HEK293 (cell line): ENCODE results near the gene SH2D4B.

ENCODE experiments used
- GFI1B ChIP-seq: fragments of 450-650 bp; formaldehyde crosslinking; IDR thresholded peaks from 2 replicates; pipeline ENCODE4 v1.5.1; 2016; ENCODE audit warnings: missing biosample characterization, missing genetic modification characterization
- GLIS1 ChIP-seq: fragments of 450-650 bp; formaldehyde crosslinking; IDR thresholded peaks from 2 replicates; pipeline ENCODE4 v1.5.1; 2016; ENCODE audit warnings: missing biosample characterization, missing genetic modification characterization
- KLF1 ChIP-seq: fragments of 450-650 bp; formaldehyde crosslinking; IDR thresholded peaks from 2 replicates; pipeline ENCODE4 v1.5.1; 2016; ENCODE audit warnings: missing biosample characterization, missing genetic modification characterization
- SCRT1 ChIP-seq: fragments of 450-650 bp; formaldehyde crosslinking; IDR thresholded peaks from 2 replicates; pipeline ENCODE4 v1.5.1; 2016; ENCODE audit warnings: missing biosample characterization, missing genetic modification characterization, borderline replicate concordance
- TCF7L2 ChIP-seq: IDR thresholded peaks from 2 replicates; pipeline ENCODE4 v1.6.1; 2011; ENCODE audit warnings: low read depth, mild to moderate bottlenecking, inconsistent platforms, low read length, moderate library complexity, borderline replicate concordance
- YY2 ChIP-seq: fragments of 450-650 bp; formaldehyde crosslinking; IDR thresholded peaks from 2 replicates; pipeline ENCODE4 v1.5.1; 2016; ENCODE audit warnings: missing biosample characterization, missing genetic modification characterization
- ZEB2 ChIP-seq: fragments of 450-650 bp; formaldehyde crosslinking; IDR thresholded peaks from 2 replicates; pipeline ENCODE4 v1.5.1; 2016; ENCODE audit warnings: missing biosample characterization, missing genetic modification characterization
- ZIC2 ChIP-seq: fragments of 450-650 bp; formaldehyde crosslinking; IDR thresholded peaks from 2 replicates; pipeline ENCODE4 v1.5.1; 2016; ENCODE audit warnings: missing biosample characterization, missing genetic modification characterization
- ZNF133 ChIP-seq: fragments of 450-650 bp; formaldehyde crosslinking; IDR thresholded peaks from 2 replicates; pipeline ENCODE4 v1.5.1; 2016; ENCODE audit warnings: missing biosample characterization, missing genetic modification characterization
- ZNF138 ChIP-seq: fragments of 450-650 bp; formaldehyde crosslinking; IDR thresholded peaks from 2 replicates; pipeline ENCODE4 v1.5.1; 2016; ENCODE audit warnings: missing biosample characterization, missing genetic modification characterization, borderline replicate concordance
- ZNF221 ChIP-seq: fragments of 450-650 bp; formaldehyde crosslinking; IDR thresholded peaks from 2 replicates; pipeline ENCODE4 v1.5.1; 2017; ENCODE audit warnings: missing biosample characterization, missing genetic modification characterization, borderline replicate concordance
- ZNF23 ChIP-seq: fragments of 450-650 bp; formaldehyde crosslinking; IDR thresholded peaks from 2 replicates; pipeline ENCODE4 v1.5.1; 2016; ENCODE audit warnings: missing biosample characterization, missing genetic modification characterization, borderline replicate concordance
- ZNF239 ChIP-seq: fragments of 450-650 bp; formaldehyde crosslinking; IDR thresholded peaks from 2 replicates; pipeline ENCODE4 v1.5.1; 2016; ENCODE audit warnings: missing biosample characterization, missing genetic modification characterization
- ZNF37A ChIP-seq: fragments of 450-650 bp; IDR thresholded peaks from 2 replicates; pipeline ENCODE4 v1.5.1; 2018; ENCODE audit warnings: missing biosample characterization, missing genetic modification characterization
- ZNF558 ChIP-seq: fragments of 450-650 bp; formaldehyde crosslinking; IDR thresholded peaks from 2 replicates; pipeline ENCODE4 v1.5.1; 2016; ENCODE audit warnings: missing biosample characterization, missing genetic modification characterization
- ZNF677 ChIP-seq: fragments of 450-650 bp; IDR thresholded peaks from 2 replicates; pipeline ENCODE4 v1.5.0; 2018; ENCODE audit warnings: missing biosample characterization, mild to moderate bottlenecking, missing genetic modification characterization, moderate library complexity
- TF ChIP-seq, protein P1 (sequence below): fragments of 450-650 bp; formaldehyde crosslinking; IDR thresholded peaks from 2 replicates; pipeline ENCODE4 v1.5.1; 2017; ENCODE audit warnings: missing biosample characterization, missing genetic modification characterization
- TF ChIP-seq, protein P2 (sequence below): fragments of 450-650 bp; formaldehyde crosslinking; IDR thresholded peaks from 2 replicates; pipeline ENCODE4 v1.5.1; 2017; ENCODE audit warnings: missing biosample characterization, missing genetic modification characterization
- TF ChIP-seq, protein P3 (sequence below): fragments of 450-650 bp; formaldehyde crosslinking; IDR thresholded peaks from 2 replicates; pipeline ENCODE4 v1.5.1; 2016; ENCODE audit warnings: missing biosample characterization, missing genetic modification characterization
- TF ChIP-seq, protein P4 (sequence below): fragments of 450-650 bp; formaldehyde crosslinking; IDR thresholded peaks from 2 replicates; pipeline ENCODE4 v1.5.1; 2016; ENCODE audit warnings: missing biosample characterization, missing genetic modification characterization, borderline replicate concordance
- TF ChIP-seq, protein P5 (sequence below): fragments of 450-650 bp; formaldehyde crosslinking; IDR thresholded peaks from 2 replicates; pipeline ENCODE4 v1.5.1; 2016; ENCODE audit warnings: missing biosample characterization, missing genetic modification characterization
- TF ChIP-seq, protein P6 (sequence below): fragments of 450-650 bp; IDR thresholded peaks from 2 replicates; pipeline ENCODE4 v1.5.1; 2018; ENCODE audit warnings: missing biosample characterization, missing genetic modification characterization
- TF ChIP-seq, protein P7 (sequence below): fragments of 450-650 bp; formaldehyde crosslinking; IDR thresholded peaks from 2 replicates; pipeline ENCODE4 v1.5.1; 2016; ENCODE audit warnings: missing biosample characterization, missing genetic modification characterization
- TF ChIP-seq, protein P8 (sequence below): fragments of 450-650 bp; formaldehyde crosslinking; IDR thresholded peaks from 2 replicates; pipeline ENCODE4 v1.5.1; 2016; ENCODE audit warnings: missing biosample characterization, missing genetic modification characterization

Gene SH2D4B

DNA sequence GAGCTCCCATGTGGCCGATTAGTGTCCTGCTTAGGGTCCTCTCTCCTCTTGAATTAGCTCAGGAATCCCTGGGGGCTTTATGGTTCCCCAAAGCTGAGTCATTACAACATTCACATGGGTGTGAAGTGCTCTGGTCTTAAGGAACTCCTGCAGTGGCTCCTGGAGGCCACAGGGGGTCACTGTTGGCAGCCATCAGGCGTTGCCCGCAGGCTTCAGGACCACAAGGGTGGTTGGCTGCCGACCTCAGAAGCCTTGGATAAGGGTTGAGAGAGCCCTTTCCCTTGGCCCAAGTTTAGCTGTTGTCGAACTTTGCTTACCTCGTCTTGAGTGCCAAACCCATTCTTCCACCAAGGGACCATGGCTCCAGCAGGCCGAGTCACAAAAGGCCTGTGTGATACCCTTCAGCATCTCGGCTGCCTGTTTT lies 61.7 kb downstream of the SH2D4B start (continued):
- TF ChIP-seq, protein P1, sequence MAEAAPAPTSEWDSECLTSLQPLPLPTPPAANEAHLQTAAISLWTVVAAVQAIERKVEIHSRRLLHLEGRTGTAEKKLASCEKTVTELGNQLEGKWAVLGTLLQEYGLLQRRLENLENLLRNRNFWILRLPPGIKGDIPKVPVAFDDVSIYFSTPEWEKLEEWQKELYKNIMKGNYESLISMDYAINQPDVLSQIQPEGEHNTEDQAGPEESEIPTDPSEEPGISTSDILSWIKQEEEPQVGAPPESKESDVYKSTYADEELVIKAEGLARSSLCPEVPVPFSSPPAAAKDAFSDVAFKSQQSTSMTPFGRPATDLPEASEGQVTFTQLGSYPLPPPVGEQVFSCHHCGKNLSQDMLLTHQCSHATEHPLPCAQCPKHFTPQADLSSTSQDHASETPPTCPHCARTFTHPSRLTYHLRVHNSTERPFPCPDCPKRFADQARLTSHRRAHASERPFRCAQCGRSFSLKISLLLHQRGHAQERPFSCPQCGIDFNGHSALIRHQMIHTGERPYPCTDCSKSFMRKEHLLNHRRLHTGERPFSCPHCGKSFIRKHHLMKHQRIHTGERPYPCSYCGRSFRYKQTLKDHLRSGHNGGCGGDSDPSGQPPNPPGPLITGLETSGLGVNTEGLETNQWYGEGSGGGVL, result no peak
- TF ChIP-seq ZNF221 (tag by site-specific recombination) (no peak), ZNF138 (tag by site-specific recombination) (no peak), ZNF558 (tag by site-specific recombination) (no peak), ZIC2 (0 out of 2 replicates have a peak, but pooled peaks have one; percentile 36), ZEB2 (tag by site-specific recombination) (no peak), ZNF239 (tag by site-specific recombination) (no peak), GFI1B (tag by site-specific recombination) (no peak), ZNF133 (tag by site-specific recombination) (no peak), GLIS1 (tag by site-specific recombination) (peak; percentile 8; the same call in 1 of the 2 replicates), SCRT1 (tag by site-specific recombination) (no peak), ZNF37A (tag by site-specific recombination) (no peak), TCF7L2 (no peak), ZNF23 (tag by site-specific recombination) (no peak), KLF1 (no peak), YY2 (tag by site-specific recombination) (no peak), ZNF677 (tag by site-specific recombination) (no peak)
- TF ChIP-seq, protein P2, sequence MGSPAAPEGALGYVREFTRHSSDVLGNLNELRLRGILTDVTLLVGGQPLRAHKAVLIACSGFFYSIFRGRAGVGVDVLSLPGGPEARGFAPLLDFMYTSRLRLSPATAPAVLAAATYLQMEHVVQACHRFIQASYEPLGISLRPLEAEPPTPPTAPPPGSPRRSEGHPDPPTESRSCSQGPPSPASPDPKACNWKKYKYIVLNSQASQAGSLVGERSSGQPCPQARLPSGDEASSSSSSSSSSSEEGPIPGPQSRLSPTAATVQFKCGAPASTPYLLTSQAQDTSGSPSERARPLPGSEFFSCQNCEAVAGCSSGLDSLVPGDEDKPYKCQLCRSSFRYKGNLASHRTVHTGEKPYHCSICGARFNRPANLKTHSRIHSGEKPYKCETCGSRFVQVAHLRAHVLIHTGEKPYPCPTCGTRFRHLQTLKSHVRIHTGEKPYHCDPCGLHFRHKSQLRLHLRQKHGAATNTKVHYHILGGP (tag by site-specific recombination), result no peak
- TF ChIP-seq, protein P3, sequence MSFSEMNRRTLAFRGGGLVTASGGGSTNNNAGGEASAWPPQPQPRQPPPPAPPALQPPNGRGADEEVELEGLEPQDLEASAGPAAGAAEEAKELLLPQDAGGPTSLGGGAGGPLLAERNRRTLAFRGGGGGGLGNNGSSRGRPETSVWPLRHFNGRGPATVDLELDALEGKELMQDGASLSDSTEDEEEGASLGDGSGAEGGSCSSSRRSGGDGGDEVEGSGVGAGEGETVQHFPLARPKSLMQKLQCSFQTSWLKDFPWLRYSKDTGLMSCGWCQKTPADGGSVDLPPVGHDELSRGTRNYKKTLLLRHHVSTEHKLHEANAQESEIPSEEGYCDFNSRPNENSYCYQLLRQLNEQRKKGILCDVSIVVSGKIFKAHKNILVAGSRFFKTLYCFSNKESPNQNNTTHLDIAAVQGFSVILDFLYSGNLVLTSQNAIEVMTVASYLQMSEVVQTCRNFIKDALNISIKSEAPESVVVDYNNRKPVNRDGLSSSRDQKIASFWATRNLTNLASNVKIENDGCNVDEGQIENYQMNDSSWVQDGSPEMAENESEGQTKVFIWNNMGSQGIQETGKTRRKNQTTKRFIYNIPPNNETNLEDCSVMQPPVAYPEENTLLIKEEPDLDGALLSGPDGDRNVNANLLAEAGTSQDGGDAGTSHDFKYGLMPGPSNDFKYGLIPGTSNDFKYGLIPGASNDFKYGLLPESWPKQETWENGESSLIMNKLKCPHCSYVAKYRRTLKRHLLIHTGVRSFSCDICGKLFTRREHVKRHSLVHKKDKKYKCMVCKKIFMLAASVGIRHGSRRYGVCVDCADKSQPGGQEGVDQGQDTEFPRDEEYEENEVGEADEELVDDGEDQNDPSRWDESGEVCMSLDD (tag by site-specific recombination), result no peak
- TF ChIP-seq, protein P4, sequence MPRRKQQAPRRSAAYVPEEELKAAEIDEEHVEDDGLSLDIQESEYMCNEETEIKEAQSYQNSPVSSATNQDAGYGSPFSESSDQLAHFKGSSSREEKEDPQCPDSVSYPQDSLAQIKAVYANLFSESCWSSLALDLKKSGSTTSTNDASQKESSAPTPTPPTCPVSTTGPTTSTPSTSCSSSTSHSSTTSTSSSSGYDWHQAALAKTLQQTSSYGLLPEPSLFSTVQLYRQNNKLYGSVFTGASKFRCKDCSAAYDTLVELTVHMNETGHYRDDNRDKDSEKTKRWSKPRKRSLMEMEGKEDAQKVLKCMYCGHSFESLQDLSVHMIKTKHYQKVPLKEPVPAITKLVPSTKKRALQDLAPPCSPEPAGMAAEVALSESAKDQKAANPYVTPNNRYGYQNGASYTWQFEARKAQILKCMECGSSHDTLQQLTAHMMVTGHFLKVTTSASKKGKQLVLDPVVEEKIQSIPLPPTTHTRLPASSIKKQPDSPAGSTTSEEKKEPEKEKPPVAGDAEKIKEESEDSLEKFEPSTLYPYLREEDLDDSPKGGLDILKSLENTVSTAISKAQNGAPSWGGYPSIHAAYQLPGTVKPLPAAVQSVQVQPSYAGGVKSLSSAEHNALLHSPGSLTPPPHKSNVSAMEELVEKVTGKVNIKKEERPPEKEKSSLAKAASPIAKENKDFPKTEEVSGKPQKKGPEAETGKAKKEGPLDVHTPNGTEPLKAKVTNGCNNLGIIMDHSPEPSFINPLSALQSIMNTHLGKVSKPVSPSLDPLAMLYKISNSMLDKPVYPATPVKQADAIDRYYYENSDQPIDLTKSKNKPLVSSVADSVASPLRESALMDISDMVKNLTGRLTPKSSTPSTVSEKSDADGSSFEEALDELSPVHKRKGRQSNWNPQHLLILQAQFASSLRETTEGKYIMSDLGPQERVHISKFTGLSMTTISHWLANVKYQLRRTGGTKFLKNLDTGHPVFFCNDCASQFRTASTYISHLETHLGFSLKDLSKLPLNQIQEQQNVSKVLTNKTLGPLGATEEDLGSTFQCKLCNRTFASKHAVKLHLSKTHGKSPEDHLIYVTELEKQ (tag by site-specific recombination), result no peak
- TF ChIP-seq, protein P5, sequence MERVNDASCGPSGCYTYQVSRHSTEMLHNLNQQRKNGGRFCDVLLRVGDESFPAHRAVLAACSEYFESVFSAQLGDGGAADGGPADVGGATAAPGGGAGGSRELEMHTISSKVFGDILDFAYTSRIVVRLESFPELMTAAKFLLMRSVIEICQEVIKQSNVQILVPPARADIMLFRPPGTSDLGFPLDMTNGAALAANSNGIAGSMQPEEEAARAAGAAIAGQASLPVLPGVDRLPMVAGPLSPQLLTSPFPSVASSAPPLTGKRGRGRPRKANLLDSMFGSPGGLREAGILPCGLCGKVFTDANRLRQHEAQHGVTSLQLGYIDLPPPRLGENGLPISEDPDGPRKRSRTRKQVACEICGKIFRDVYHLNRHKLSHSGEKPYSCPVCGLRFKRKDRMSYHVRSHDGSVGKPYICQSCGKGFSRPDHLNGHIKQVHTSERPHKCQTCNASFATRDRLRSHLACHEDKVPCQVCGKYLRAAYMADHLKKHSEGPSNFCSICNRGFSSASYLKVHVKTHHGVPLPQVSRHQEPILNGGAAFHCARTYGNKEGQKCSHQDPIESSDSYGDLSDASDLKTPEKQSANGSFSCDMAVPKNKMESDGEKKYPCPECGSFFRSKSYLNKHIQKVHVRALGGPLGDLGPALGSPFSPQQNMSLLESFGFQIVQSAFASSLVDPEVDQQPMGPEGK (tag by site-specific recombination), result no peak
- TF ChIP-seq, protein P6, sequence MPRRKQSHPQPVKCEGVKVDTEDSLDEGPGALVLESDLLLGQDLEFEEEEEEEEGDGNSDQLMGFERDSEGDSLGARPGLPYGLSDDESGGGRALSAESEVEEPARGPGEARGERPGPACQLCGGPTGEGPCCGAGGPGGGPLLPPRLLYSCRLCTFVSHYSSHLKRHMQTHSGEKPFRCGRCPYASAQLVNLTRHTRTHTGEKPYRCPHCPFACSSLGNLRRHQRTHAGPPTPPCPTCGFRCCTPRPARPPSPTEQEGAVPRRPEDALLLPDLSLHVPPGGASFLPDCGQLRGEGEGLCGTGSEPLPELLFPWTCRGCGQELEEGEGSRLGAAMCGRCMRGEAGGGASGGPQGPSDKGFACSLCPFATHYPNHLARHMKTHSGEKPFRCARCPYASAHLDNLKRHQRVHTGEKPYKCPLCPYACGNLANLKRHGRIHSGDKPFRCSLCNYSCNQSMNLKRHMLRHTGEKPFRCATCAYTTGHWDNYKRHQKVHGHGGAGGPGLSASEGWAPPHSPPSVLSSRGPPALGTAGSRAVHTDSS, result no peak
- TF ChIP-seq, protein P7, sequence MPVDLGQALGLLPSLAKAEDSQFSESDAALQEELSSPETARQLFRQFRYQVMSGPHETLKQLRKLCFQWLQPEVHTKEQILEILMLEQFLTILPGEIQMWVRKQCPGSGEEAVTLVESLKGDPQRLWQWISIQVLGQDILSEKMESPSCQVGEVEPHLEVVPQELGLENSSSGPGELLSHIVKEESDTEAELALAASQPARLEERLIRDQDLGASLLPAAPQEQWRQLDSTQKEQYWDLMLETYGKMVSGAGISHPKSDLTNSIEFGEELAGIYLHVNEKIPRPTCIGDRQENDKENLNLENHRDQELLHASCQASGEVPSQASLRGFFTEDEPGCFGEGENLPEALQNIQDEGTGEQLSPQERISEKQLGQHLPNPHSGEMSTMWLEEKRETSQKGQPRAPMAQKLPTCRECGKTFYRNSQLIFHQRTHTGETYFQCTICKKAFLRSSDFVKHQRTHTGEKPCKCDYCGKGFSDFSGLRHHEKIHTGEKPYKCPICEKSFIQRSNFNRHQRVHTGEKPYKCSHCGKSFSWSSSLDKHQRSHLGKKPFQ (tag by site-specific recombination), result peak; percentile 20; the same call in 1 of the 2 replicates
- TF ChIP-seq, protein P8, sequence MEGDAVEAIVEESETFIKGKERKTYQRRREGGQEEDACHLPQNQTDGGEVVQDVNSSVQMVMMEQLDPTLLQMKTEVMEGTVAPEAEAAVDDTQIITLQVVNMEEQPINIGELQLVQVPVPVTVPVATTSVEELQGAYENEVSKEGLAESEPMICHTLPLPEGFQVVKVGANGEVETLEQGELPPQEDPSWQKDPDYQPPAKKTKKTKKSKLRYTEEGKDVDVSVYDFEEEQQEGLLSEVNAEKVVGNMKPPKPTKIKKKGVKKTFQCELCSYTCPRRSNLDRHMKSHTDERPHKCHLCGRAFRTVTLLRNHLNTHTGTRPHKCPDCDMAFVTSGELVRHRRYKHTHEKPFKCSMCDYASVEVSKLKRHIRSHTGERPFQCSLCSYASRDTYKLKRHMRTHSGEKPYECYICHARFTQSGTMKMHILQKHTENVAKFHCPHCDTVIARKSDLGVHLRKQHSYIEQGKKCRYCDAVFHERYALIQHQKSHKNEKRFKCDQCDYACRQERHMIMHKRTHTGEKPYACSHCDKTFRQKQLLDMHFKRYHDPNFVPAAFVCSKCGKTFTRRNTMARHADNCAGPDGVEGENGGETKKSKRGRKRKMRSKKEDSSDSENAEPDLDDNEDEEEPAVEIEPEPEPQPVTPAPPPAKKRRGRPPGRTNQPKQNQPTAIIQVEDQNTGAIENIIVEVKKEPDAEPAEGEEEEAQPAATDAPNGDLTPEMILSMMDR (tag by site-specific recombination), result peak; percentile 71
